T-helper 1 cell treated with Interleukin-12 subunit alpha and Interleukin-12 subunit beta and Interleukin-4 antibody, amounts not matched to agents 30 μg/mL and 1 μg/mL, for 36 hours (primary cell): ENCODE measurements around the gene ADGRL1.
"Not testable (repeated sequence)": the region's sequence is repeated elsewhere in the genome, so short reads cannot be mapped to it uniquely, and the experiment has no call there.

Experiments
- H3K27ac Mint-ChIP-seq: one replicate; pipeline ENCODE4 v1.8.0; 2021; ENCODE audit warnings: mild to moderate bottlenecking, mixed read lengths
- H3K27me3 Mint-ChIP-seq: one replicate; pipeline ENCODE4 v1.8.0; 2021; ENCODE audit warnings: low read depth, mixed read lengths
- H3K36me3 Mint-ChIP-seq: one replicate; pipeline ENCODE4 v1.8.0; 2021; ENCODE audit warnings: low read depth, mixed read lengths
- H3K4me1 Mint-ChIP-seq: one replicate; pipeline ENCODE4 v1.8.0; 2021; ENCODE audit warnings: low read depth, mixed read lengths
- H3K4me3 Mint-ChIP-seq: one replicate; pipeline ENCODE4 v1.8.0; 2021; ENCODE audit warnings: mild to moderate bottlenecking, moderate library complexity, mixed read lengths
- H3K9me3 Mint-ChIP-seq: one replicate; pipeline ENCODE4 v1.8.0; 2021; ENCODE audit warnings: mixed read lengths

Gene ADGRL1

DNA sequence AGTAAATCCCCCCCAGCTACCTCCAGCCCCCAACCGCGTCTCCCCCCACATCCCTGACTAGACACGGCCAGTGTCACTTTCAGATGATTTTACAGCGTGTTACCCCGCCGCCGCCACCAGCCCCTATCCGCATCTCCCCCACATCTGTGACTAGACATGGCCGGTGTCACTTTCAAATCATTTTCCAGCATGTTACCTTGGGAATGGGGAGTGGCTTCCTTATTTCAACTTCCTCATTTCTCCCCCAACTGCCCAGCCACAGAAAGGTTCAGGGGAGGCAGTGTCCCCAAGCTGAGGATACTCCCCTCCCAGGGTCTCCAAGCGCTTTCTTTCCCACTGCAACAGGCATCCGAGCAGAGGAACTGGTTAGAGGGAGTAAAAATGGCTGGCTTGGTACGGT is 18.4 kb downstream of the ADGRL1 start:
- H3K27ac Mint-ChIP-seq, result no peak overlapping the region
- no peak overlapping the region for H3K4me3 Mint-ChIP-seq
- no peaks in the 10 kb centered on the region for H3K27me3 Mint-ChIP-seq
- H3K36me3 Mint-ChIP-seq, result no peaks in the 10 kb centered on the region
- no peaks in the 10 kb centered on the region for H3K4me1 Mint-ChIP-seq
- H3K9me3 Mint-ChIP-seq, result no peaks in the 10 kb centered on the region

DNA sequence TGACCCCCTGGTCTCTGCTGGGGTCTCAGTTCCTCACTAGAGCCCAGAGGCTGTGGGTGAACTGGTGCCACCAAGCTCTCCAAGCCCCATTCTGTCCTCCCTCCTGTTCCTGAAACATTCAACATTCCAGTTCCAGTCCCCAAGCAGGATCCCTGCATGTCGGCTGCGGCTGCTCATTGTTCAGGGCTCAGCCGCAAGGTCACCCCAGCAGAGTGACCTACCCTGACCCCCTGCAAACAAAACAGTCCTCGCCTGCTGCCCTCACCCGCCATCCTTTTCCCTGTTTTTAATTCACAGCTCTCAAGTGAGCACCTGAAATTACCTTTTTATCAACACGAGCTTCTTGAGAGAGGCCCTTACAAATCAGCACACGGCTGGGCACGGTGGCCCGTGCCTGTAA is 19.3 kb downstream of the ADGRL1 start:
- not testable (repeated sequence) for H3K4me3 Mint-ChIP-seq, H3K27ac Mint-ChIP-seq, H3K9me3 Mint-ChIP-seq, H3K36me3 Mint-ChIP-seq, H3K4me1 Mint-ChIP-seq, H3K27me3 Mint-ChIP-seq

DNA sequence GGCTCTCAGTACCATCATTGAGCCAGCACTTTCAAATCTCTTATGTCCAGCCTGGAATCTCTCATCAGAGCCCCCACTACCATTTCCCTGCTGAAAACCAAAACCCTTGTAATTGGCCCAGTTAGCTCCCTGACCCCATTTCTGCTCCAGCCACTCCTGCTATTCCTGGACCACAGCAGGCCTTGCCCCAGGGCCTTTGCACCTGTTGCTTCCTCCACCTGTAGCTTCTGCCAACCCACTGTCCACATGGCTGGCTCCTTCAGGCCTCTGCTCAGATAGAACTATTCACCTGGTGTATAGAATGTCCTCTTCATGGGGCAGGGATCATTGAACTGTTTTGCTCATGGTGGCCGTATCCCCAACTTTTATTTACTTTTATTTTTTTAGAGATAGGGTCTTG is 20.3 kb downstream of the ADGRL1 start:
- H3K27ac Mint-ChIP-seq, H3K4me3 Mint-ChIP-seq, H3K4me1 Mint-ChIP-seq, H3K27me3 Mint-ChIP-seq, H3K36me3 Mint-ChIP-seq, H3K9me3 Mint-ChIP-seq: not testable (repeated sequence)

DNA sequence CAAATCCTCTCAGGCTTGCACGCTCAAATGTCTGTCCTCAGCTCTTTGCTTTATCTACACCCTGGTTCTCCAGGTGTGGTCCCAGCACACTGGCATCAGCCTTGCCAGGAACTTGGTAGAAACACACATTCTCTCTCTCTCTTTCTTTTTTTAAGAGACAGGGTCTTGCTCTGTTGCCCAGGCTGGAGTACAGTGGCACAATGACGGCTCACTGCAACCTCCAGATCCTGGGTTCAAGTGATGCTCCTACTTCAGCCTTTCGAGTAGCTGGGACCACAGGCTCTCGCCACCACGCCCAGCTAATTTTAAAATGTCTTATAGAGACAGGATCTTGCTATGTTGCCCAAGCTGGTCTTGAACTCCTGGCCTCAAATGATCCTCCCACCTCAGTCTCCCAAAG is 20.8 kb downstream of the ADGRL1 start:
- Mint-ChIP-seq H3K36me3 (no peaks in the 10 kb centered on the region), H3K4me3 (no peak overlapping the region), H3K4me1 (no peaks in the 10 kb centered on the region), H3K9me3 (no peaks in the 10 kb centered on the region), H3K27ac (no peak overlapping the region), H3K27me3 (no peaks in the 10 kb centered on the region)

DNA sequence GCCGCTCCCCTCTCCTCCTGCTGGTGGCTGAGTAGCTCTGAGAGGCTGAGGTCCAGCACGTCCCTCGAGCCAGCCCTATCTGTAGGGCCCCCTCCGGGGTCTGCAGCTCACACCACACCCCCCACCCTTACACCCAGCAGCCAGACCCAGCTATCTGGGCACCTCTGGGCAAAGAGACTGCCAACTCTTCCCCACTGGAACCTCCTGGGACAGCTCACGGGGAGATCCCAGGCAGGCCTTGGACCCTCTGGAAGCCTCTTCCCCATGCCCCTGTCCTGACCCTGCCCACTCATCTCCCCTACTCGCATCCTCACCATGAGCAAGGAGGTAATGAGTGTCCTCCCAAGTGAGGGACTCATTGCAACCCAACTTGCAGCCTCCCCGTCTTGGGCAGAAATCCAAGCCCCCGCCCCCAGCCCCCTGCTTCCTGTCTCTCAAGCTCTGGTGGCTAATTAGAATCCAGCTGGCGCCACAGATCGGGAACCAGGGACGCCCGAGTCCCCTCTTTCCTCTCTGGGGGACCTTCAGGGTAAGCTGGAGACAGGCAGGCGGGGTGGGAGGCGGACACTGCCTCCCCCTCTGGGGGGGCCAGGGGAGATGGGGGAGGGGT is 22.1 kb downstream of the ADGRL1 start:
- H3K4me1 Mint-ChIP-seq, result no peaks in the 10 kb centered on the region
- no peaks in the 10 kb centered on the region for H3K36me3 Mint-ChIP-seq
- H3K27me3 Mint-ChIP-seq, result no peaks in the 10 kb centered on the region
- no peak overlapping the region for H3K4me3 Mint-ChIP-seq
- no peak overlapping the region for H3K27ac Mint-ChIP-seq
- no peaks in the 10 kb centered on the region for H3K9me3 Mint-ChIP-seq

DNA sequence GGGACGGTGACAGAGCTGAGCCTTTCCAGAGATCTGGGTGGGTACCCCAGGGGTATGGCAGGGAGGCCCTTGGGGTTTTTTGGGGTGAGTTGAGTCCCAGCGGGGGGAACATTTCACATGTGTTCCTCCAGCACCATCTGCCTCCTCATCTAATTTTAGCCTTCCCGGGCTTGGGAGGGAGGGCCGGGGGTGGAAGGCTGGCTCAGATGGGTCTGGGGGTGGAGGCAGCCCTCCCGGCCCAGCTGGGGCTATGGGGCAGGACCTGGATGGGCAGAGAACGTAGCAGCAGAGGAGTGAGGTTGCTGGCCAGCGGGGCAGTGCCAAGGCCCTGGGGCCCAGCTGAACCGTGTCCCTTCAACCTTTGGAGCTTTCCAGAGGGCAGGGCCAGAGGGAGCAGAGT is 23.5 kb downstream of the ADGRL1 start:
- no peak overlapping the region for H3K27ac Mint-ChIP-seq
- H3K36me3 Mint-ChIP-seq, result no peaks in the 10 kb centered on the region
- H3K4me1 Mint-ChIP-seq, result no peaks in the 10 kb centered on the region
- no peaks in the 10 kb centered on the region for H3K9me3 Mint-ChIP-seq
- H3K4me3 Mint-ChIP-seq, result no peak overlapping the region
- H3K27me3 Mint-ChIP-seq, result no peaks in the 10 kb centered on the region

DNA sequence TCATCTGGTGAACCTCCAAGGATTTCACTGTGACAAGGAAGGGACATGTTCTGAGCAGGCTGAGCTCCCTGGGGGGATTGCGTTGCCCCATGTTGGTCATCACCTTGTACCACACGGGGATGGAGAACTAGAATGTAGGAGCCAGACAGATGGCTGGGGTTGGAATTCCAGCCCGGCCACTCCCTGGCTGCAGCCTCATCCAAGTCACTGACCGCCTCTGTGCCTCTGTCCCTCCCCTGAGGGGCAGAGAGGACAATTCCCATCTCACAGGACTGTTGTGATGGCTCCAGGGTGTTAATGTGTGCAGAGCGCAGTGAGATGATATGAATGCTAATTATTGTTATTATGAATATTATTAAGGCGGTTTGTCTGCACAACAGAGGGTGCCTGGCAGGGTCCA is 24.1 kb downstream of the ADGRL1 start:
- no peaks in the 10 kb centered on the region for H3K4me1 Mint-ChIP-seq
- no peak overlapping the region for H3K27ac Mint-ChIP-seq
- H3K9me3 Mint-ChIP-seq, result no peaks in the 10 kb centered on the region
- H3K27me3 Mint-ChIP-seq, result no peaks in the 10 kb centered on the region
- no peaks in the 10 kb centered on the region for H3K36me3 Mint-ChIP-seq
- no peak overlapping the region for H3K4me3 Mint-ChIP-seq

DNA sequence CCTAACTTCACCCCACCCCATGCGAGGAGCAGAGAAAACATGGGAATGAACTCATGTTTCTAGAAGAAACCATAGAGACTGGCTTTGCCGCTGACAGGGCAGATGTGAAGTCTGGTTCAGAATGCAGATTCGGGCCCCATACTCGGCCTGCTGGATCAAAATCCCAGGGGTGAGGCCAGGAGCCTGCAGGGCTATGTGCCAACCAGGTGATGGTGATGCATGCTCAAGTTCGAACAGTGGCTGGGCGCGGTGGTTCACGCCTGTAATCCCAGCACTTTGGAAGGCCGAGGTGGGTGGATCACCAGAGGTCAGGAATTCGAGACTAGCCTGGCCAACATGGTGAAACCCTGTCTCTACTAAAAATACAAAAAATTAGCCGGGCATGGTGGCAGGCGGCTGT is 24.8 kb downstream of the ADGRL1 start:
- not testable (repeated sequence) for H3K4me1 Mint-ChIP-seq, H3K36me3 Mint-ChIP-seq, H3K27ac Mint-ChIP-seq

DNA sequence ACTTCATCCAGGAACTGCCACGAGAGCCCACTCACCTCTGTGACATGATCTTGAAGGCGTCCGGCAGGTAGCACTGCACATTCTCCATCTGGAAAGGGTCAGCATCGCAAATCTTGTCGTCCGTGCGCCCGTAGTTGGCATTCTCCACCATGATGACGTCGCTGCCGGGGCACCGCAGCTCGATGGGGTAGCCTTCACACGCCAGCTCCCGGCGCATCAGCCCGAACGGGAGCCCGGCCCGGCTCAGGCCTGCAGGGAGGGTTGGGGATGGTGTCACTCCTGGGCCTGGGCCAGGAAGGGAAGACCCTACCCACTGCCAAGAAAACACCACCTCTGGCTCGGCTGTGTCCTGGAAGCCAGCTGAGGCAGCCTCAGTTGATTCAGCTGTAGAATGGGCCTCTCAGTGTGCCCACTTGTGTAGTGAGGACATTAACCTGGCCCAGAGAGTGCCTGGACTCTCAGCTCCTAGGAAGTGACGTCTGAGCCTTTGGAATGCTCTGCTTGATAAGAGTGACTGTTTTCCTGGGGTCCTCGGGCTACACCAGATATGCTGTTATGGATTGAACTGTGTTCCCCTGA is 28.4 kb downstream of the ADGRL1 start:
- Mint-ChIP-seq H3K27me3 (no peaks in the 10 kb centered on the region), H3K4me1 (peaks cover 4% of the 10 kb centered on the region), H3K36me3 (peaks cover 2% of the 10 kb centered on the region), H3K27ac (no peak overlapping the region), H3K9me3 (no peaks in the 10 kb centered on the region), H3K4me3 (no peak overlapping the region)

More for the DNA sequence above, 24.8 kb downstream of the ADGRL1 start:
- H3K27me3 Mint-ChIP-seq, H3K4me3 Mint-ChIP-seq, H3K9me3 Mint-ChIP-seq: not testable (repeated sequence)

DNA sequence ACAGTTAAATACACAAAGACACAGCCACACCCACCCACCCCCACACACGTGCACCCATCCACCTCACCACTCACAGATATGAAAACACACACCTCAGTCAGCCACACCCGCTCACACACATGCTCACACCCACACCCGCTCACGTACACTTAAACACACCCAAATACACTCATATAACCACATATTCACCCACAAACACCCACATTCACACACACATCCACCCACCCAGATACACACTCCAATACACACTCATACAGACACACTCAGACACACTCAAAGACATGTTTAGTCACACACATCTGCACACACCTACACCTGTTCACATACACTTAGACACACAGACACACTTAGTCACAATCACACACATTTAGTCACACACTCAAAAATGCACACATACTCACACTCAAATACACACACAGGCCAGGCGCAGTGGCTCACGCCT is 30.6 kb downstream of the ADGRL1 start:
- Mint-ChIP-seq H3K9me3 (no peaks in the 10 kb centered on the region), H3K4me1 (peaks cover 5% of the 10 kb centered on the region), H3K27me3 (no peaks in the 10 kb centered on the region), H3K36me3 (peaks cover 2% of the 10 kb centered on the region), H3K27ac (peak overlapping the region; percentile 6), H3K4me3 (no peak overlapping the region)

DNA sequence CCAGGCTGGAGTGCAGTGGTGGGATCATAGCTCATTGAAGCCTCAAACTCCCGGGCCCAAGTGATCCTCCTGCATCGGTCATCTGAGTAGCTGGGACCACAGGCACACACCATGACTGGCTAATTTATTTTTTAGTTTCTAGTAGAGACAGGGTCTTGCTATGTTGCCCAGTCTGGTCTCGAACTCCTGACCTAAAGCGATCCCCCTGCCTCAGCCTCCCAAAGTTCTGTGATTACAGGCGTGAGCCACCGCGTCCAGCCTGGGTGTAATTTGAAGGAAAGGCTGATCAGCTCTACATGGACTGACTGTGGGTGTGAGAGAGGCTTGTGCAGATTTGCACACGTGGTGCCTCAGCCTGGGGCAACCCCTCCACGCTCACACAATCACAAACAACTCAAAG is 31.1 kb downstream of the ADGRL1 start:
- Mint-ChIP-seq H3K4me1 (peaks cover 5% of the 10 kb centered on the region), H3K27me3 (no peaks in the 10 kb centered on the region), H3K36me3 (peaks cover 7% of the 10 kb centered on the region), H3K27ac (no peak overlapping the region), H3K4me3 (no peak overlapping the region), H3K9me3 (no peaks in the 10 kb centered on the region)

DNA sequence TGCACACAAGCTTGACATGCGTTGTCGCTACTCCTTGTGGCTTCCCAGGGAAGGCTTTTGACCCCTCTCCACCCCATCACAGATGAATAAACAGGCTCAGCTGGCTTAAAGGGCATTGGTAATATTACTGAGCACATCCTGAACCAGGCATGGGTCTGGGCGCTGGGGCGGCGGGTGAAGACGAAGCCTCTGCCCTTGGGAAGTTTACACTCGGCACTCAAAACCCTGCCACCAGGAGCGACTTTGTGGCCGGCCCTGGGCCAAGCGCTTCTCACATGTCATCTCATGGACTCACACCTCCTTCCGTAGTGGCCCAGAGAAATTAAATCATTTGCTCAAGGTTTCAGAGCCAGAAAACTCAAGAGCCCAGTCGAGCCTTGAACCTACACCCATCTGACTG is 37.0 kb downstream of the ADGRL1 start:
- no peak overlapping the region for H3K27ac Mint-ChIP-seq
- no peak overlapping the region for H3K4me3 Mint-ChIP-seq
- H3K27me3 Mint-ChIP-seq, result no peaks in the 10 kb centered on the region
- peaks cover 14% of the 10 kb centered on the region for H3K4me1 Mint-ChIP-seq
- H3K9me3 Mint-ChIP-seq, result no peaks in the 10 kb centered on the region
- peaks cover 7% of the 10 kb centered on the region for H3K36me3 Mint-ChIP-seq

DNA sequence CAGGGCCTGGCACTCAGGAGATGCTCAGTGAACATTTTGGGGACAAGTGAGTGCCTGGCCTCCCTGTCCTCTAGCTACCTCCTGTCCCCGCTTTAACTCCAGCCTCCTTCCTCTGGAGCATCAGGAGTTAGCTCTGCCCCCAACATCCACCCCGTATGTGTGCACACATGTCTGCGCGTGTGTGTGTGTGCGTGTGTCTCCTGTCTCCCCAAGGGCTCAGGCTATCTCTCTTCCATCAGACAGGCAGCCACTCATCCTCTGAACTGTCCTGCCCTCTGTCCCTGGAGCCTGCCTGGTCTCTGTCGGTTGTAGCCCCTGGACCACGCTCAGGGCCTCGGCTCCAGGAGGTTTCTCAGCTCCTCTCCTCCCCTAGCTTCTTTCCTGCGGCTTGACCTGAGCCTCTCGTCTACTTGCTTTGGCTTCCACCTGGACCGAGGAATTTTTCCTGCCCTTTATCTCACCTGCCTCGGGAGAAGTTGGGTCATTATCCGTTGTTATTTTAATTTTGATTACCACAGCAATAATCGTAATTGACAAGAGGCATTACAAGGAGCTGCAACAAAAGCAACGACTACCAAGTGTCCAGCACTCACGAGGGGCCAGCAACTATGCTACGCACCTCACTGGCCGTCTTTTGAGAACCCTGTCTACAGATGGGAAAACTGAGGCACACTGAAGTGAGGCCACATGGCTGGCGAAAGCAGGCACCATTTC is 37.6 kb downstream of the ADGRL1 start:
- Mint-ChIP-seq H3K27ac (no peak overlapping the region), H3K36me3 (peaks cover 7% of the 10 kb centered on the region), H3K27me3 (no peaks in the 10 kb centered on the region), H3K9me3 (no peaks in the 10 kb centered on the region), H3K4me1 (peaks cover 14% of the 10 kb centered on the region), H3K4me3 (no peak overlapping the region)

DNA sequence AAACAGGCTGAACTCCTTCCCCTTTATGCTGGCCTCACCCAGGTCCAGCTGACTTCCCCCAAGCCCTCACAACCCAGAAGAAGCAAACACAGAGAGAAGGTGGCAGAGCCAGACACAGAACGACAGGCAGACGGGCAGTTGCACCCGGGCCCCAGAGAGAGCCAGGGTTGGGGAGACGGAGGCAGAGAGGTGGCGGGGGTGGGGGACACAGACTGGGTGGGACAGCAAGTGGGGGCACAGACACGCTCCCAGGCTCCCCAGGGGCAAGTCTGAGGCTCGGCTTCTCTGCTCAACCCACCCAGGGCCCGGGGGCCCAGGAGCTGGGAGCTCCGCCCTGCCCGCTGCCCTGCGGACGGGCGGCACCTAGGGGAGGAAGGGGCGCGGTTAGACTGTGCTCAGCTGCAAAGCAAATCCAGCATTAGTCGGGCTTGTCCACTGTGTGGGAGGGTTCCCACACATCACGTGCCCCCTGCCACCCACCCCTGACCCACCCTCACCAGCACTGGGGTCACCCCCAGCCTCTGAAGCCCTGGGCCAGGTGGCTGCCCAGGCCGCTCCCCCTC is 38.3 kb downstream of the ADGRL1 start:
- Mint-ChIP-seq H3K4me3 (peak overlapping the region; percentile 62), H3K36me3 (peaks cover 7% of the 10 kb centered on the region), H3K27me3 (no peaks in the 10 kb centered on the region), H3K9me3 (no peaks in the 10 kb centered on the region), H3K4me1 (peaks cover 14% of the 10 kb centered on the region), H3K27ac (no peak overlapping the region)

DNA sequence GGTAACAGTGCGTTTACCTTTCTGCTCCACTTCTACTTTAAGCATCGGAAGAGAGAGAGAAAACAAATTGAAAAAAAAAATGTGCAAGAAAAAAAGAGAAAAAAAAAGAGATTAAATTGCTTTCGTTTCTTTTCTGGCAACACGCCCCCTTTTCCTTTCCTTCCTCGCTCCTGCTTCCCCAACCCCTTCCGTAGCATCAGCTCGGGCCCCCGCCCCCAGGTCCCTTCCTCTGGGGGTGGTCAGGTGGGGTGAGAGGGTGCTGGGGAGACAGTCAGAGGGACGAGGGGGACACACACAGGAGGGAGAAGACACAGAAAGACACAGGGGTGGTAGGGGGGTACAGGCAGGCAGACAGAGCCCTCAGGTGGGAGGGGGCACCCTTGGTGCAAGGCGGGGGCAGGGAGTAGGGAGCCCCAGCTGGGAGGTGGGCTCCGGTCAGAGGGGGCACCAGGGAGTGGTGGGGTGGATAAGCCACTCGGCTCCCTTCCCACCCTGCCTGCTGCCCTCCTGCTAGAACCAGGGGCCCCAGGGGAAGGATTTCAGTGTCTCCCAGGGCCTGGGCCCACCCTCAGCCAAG is 38.9 kb downstream of the ADGRL1 start:
- H3K36me3 Mint-ChIP-seq, result peaks cover 7% of the 10 kb centered on the region
- H3K4me3 Mint-ChIP-seq, result peak overlapping the region; percentile 79

More for the DNA sequence above, 38.9 kb downstream of the ADGRL1 start:
- H3K27me3 Mint-ChIP-seq, result no peaks in the 10 kb centered on the region
- H3K4me1 Mint-ChIP-seq, result peaks cover 14% of the 10 kb centered on the region
- H3K9me3 Mint-ChIP-seq, result no peaks in the 10 kb centered on the region
- H3K27ac Mint-ChIP-seq, result peak overlapping the region; percentile 81
